HG03025 (cell line): ENCODE data around the gene DAB1.
"Not testable (repeated sequence)": the region's sequence is repeated elsewhere in the genome, so short reads cannot be mapped to it uniquely, and the experiment has no call there.

ENCODE experiments used
- ATAC-seq: cut with Tn5 transposase; IDR thresholded peaks from one replicate; pipeline ENCODE4 v1.9.1; 2021; ENCODE audit warnings: mild to moderate bottlenecking, moderate library complexity; ENCODE audit not compliant: unreplicated experiment, low FRiP score

DAB1 gene

DNA sequence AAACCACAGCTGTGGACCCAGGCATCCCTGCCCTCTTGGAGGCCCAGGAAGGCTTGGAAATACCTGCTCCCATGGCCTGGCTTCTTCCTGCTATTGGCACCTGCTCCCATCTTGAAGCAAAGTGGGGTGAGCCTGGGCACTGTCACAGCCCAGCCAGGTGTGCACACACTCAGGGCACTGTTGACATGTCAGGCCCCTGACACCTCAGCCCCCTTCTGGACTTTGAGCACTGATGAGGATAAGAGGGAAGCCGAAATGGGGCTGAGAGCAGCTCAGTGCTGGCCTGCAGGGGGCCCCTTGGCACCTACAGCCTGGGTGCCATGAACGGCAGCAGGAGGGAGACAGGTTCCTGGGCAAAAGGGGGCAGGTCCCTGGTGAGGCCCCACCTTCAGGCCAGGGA, 55.9 kb downstream of the DAB1 start:
- no peak for ATAC-seq

DNA sequence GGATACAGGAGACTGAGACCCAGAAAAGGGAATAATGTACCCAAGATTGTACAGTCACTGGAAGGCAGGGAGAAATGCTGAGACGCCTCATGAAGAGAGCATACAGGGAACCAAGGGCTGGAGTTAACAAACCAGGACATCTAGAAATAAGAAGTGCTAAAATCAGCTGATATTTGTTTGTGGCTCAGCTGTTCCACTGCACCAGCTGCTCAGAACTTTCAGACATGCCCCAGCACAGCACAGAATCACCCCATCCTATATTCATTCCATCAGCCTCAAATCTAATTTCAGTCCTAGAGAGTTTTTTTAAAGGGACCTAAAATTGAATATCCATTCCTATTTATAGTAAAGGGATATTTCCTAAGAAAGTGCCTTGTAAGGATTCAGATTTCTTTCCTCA, 60.2 kb downstream of the DAB1 start:
- no peak for ATAC-seq

DNA sequence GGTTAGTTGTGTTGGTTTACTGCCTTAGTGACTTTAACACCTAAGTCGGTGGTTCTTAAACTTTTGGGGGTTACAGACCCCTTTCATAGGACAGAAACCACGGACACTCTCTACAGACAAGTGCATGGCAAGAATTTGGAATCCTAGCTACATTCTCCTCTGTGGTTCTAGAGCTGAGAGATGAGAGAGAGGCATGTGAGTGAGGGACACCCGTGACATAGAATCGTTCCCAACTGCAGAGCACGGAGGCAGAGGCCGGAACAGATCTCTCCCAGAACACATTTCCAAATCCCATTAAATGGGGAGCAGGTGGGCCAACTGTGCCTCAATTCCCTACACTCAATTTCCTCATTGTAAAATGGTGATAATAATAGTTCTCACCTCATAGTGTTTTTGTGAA, 60.7 kb downstream of the DAB1 start:
- ATAC-seq = no peak

DNA sequence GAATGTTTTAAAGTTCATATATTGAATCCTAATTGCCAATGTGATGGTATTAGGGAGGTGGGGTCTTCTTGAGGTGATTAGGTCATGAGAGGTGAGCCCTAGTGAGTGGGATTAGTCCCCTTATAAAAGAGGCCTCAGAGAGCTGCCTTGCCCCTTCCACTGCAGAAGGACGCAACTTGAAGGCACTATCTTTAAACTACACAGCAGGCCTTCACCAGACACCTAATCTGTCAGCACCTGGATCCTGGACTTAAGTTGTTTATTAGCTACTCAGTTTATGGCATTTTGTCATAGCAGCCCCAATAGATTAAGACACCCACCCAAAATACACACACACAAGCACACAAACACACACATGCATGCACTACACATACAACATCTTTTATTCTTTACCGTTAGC, 61.4 kb downstream of the DAB1 start:
- no peak for ATAC-seq

DNA sequence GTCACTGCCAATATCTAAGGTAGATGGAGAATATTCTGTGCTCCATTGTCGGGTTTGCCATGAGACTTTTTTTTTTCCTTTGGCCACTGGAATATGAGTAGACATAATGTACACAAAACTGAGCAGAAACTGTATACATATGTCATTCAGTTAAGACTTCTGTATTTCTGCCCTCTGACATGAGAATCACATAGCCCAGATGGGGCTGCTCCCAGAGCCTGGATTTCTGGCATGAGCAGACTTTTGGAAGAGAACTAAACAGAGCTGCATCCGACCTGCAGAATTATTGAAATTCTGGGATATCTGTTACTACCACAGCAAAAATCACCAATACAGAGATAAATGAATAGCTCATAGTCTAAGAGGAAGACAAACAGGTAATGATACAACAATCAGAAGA, 62.3 kb downstream of the DAB1 start:
- ATAC-seq = no peak

DNA sequence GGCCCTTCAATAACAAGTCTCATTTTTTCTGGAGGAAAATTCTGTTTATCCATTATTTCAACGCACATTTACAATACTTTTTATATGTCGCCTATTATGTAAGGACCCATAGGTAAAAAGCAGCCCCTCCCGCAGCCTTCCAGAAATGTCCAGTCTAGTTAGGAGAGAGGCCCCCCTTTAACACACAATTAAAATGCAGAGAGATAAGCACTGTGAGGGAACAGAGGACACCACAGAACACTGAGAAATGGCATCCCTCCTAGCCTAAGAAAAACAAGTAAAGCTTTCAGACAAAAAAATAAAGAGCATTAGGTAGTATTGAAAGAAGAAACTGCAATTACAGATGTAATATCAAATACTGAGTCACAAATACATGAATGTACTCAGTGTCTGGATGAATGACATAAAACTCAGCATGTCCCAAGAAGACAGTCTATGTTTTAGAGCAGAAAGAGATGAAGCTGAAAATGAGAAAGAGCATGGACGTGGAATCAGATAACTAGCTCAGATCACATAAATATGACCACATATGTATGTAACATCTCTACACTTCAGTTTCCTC, 62.9 kb downstream of the DAB1 start:
- ATAC-seq = no peak

DNA sequence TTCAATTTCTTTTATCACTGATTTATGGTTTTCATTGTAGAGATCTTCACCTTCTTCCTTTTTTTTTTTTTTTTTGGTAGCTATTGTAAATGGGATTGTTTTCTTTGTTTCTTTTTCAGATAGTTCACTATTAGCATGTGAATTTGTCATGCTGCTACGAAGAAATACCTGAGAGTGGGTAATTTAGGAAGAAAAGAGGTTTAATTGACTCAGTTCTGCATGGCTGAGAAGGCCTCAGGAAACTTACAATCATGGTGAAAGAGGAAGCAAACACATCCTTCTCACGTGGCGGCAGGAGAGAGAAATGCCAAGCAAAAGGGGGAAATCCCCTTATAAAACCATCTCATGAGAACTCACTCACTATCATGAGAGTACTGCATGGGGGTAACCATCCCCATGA, 66.4 kb downstream of the DAB1 start:
- no peak for ATAC-seq

DNA sequence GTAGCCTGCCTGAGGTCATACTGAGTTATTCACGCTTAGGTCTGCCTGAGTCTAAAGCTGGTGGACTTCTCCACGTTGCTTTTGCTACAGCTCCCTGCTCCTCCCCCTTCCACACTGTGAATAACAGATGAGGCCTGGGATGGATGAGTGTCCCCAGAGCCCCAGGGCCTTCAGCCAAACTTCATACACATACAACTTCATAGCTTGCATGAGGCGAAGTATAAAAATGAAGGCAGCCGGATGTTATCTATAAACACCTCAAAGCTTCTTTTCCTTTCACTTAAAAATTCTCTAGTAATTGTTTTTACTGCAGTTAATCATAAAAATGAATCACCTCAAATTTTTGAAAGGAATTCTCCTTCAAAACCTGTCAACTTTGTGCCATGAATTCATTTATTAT, 70.2 kb downstream of the DAB1 start:
- no peak for ATAC-seq

DNA sequence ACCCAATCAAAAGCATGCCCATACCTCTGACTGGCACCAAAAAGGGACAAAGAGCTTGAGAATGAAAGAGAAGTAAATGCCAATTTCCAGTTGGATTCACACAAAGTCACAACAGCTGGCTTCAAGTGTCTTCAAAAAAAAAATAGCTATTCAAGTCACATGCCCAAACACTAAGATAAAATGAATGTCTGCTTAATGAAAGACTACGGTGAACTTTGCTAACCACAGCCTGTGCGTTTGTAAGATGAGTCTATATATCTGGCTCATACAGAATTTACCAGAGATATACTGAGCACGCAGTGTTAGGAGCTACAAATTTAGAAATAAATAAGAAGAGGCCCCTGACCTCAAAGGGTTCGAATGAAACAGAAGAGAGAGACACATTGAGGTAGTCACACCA, 73.2 kb downstream of the DAB1 start:
- ATAC-seq = no peak

DNA sequence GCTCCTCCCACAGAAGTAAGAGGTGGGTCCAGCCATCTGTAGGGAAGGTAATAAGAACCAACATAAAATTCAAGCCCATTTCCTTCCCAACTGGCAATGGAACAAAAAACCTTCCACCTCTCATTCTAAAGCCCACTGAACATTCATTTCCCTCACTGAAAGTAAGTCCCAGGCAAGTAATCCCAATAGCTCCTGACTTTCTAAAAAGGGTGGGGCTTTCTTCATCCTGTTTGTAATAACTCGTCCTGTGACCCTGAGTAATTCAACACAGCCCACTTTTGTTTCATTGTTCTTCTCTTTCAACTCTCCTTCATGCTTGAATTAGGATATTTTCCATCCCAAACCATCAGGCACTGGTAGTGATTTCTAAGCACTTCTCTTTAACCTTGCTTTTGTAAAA, 74.9 kb downstream of the DAB1 start:
- no peak for ATAC-seq

DNA sequence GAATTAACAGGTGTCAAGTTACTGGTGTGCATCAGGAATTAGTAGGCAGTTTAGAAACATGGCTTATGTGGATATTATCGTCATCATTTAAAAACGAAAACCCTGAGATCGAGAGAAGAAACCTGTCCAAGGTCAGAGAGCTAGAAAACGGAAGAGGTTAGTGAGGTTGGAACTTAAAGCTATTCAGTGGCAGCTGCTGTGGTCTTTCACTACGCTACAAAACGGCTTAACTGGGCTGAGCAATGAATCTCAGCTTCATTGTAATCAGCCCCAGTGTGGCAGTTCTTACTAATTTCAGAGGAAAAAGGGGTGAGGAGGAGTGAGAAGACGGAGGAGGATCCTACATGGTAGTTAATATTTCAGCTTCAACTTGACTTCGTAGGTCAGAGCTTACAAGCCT, 77.9 kb downstream of the DAB1 start:
- ATAC-seq = no peak

DNA sequence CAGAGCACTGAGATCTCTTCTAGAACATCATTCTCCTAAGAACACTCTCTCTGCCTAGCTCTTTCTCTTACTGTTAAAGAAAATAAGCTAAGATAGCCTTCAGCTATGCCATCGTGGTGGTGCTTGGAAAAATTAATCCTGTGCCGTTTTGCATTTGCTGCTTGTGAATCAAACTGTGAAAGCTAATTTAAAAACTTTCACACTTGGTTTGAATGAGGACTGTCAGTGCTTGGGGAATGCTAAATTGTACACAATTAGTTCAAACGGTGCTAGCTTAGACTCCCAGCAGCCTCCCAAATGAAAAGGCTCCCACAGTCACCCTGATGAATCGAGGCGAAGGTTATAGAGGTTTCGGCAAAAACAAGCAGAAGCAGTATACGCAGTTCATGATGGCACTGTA, 79.6 kb downstream of the DAB1 start:
- ATAC-seq = no peak

DNA sequence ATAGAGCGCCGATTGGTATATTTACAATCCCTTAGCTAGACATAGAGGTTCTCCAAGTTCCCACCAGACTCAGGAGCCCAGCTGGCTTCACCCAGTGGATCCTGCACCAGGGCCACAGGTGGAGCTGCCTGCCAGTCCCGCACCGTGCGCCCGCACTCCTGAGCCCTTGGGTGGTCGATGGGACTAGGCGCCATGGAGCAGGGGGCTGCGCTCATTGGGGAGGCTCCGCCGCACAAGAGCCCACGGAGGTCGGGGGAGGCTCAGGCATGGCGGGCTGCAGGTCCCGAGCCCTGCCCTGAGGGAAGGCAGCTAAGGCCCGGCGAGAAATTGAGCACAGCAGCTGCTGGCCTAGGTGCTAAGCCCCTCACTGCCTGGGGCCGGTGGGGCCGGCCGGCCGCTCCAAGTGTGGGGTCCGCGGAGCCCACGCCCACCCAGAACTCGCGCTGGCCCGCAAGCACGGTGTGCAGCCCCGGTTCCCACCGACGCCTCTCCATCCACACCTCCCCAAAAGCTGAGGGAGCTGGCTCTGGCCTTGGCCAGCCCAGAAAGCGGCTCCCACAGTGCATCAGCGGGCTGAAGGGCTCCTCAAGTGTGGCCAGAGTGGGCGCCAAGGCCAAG, 80.5 kb downstream of the DAB1 start:
- ATAC-seq = not testable (repeated sequence)

DNA sequence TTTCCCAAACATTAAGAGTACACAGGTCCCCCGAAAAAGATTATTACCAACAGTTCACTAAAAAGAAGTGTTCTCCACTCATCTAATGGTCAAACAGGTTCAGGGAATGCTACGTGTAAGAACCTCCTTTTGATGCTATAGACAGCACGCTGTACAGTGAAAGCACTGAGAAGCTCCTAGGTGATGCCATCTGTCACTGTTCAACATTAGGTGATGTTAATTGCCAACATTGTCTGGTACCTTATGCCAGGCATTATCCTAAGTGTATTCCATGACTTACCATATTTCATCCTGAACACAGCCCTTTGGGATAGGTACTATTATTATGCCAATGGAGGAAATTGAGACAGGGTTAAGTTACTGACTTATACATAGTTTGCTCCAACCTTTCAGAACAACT, 82.1 kb downstream of the DAB1 start:
- no peak for ATAC-seq

DNA sequence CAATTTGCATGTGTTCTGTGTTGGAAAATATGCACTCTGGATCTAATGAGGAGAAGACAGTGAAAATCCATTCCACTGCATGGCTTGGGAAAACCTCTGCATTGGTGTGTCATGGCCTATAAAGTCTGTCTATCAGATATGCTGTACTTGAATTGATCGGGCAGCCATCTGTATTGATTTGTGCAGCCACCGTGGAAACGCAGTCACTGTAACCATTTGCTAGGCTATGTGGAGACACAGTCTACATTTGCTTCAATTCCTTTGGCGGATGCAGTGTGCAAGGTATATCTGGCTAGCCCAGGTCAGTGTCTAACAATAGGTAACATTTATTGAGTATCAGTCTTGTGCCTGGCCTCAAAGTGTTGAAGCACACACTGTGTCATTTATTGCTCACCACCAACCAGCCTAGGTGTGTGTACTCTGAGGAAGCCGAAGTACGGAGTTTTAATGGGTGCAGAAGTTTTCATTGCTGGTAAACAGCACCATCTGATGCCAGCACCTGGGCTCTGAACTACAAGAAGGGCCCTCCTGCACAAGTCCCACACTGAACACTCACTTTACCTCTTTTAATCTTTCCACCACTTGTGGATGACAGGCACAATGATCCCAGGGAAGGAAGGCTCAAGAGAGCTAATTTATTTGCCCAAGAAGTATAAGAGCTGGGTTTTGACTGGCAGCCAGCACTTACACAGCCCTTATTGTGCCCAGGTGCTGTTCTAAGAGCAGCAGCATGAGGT, 83.4 kb downstream of the DAB1 start:
- ATAC-seq = no peak

DNA sequence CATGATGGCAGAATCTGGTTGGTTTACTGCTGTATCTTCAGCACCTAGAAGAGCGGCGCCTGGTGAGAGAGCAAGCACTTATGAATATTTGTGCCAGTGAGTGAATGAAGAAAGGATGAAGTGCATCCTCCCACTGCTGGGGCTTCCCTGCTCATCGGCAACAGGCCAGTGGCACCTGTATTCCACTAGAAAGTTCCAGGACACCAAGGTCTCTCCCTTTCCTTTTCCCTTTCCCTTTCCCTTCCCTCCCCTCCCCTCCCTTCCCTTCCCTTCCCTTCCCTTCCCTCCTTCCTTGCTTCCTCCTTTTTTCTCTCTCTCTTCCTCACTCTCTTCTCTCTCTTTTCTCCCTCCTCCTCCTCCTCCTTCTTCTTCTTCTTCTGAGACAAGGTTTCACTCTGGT, 86.2 kb downstream of the DAB1 start:
- ATAC-seq = no peak

DNA sequence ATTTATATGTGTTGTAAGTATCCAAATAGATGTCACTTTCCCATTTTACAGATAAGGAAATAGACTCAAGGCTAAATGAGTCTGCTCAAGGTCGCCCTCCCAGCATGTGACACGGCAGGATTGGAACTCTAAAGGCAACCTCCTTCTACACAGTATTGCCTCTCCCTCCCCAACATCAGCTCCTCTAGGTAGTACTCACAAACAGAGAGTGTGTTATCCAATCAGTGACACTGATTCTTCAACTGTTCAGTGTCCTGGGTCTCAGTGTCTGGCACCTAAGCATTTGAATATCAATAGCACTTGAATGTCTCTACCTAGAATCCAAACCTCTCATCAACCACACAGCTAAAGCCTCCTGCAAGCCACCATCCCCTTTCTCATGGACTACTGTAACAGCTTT, 87.1 kb downstream of the DAB1 start:
- no peak for ATAC-seq

DNA sequence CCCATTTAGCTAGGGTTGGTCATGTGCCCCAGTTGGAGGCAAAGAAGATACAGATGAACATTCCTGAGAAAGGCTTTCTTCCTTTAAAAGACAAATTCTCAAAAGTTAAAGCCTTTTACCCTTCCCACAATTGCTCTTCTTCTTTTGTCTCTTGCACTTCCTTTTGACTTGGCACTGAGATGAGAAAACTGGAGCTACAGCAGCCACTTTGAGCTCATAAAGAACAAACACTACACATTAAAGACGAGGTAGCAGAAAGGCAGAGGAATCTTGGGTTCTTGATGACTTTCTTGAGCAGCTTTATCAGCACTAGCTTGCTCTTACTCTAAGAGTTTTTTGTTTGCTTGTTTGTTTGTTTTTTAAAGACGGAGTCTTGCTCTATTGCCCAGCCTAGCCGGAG, 92.2 kb downstream of the DAB1 start:
- no peak for ATAC-seq

DNA sequence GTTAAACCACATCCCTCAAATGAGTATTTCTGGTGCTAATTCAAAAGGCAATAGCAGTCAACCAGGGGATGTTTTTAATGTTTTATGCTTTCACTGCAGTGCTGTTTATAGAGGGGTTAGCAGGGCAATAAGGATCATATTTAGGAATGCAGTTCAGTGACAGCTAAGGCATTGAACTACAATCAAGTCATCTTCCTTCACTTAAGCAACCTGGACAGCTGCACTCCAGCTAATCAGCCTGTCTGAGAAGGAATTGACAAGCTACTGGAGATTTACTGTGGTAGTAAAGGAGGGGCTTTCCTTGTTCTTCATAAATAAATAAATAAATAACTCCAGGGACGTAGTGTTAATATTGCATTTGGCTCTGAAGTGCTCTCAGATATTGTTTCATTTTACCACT, 93.9 kb downstream of the DAB1 start:
- no peak for ATAC-seq

DNA sequence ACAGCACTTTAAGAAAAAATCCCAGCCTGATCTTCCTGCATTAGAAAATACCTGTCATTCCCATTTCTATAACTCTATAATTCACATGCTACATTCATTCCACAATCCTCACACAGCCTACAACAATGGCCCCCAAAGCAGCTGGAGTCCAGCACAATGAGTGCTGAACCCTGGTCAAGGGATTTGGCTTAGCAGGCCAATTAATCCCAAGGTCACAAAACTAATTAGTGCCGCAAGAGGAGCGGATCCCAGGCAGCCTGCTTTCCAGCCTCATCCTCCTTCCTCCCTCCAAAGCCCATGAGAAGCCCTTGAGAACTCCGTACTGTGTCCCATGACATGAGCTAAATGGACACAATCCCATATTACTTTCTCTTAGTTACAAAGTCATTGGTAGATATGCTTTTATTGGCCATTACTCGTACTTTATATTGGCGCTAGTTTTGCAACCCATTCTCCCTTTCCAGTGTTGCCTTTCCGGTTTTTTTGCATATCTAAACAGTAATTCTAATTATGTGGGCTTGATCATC, 94.8 kb downstream of the DAB1 start:
- ATAC-seq = no peak

DNA sequence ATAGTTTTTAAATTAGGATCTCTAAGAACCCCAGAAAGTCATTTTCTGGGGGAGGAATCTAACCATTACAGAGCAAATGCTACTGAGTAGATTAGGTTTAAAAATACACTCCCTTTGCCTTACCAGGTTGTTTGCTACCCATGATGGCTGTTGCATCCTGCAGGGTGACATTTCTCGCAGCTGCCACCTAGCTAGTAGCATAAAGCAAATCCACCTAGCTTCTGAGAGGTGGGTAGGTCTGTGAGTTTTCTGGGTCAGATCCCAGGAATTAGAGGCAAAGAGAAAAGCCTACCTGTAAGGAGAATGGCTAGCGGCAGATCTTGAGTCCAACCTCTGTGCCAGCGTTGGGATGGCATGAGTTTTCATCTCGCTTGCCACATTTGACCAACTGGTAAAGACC, 95.9 kb downstream of the DAB1 start:
- ATAC-seq = no peak

DNA sequence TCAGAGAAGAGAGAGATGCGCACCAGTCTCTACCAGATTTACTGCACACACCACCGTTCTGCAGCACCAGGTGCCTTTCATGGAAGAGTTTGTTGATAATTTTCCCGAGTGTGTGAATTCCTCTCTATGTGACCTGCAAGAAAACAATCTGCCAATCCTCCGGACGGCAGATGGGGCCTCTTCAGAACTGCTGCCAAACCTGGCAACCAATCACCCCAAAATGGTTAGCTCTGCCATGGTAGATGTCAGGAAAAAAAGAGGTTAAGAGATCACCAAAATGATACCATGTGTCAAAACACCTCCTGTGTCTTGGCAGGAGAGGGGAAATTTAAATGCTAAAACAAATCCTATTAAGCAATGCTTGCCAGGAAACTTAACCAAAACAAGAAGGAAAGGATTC, 96.5 kb downstream of the DAB1 start:
- no peak for ATAC-seq
